PFSK-1 (cell line): ENCODE data around the gene CHID1.

ENCODE experiments used
- FOXP2 ChIP-seq: optimal IDR thresholded peaks from 2 replicates; pipeline ENCODE3; 2011; ENCODE audit warnings: borderline replicate concordance, control low read depth, inconsistent platforms; ENCODE audit not compliant: insufficient read depth; ENCODE audit errors: extremely low read length, extremely low read depth
- POLR2AphosphoS5 ChIP-seq: IDR thresholded peaks from 2 replicates; pipeline ENCODE4 v1.6.1; 2012; ENCODE audit warnings: low read depth, mild to moderate bottlenecking, control low read depth, low read length, moderate library complexity
- SIN3A ChIP-seq: IDR thresholded peaks from 2 replicates; pipeline ENCODE4 v1.6.1; 2012; ENCODE audit warnings: mild to moderate bottlenecking, low read length, moderate library complexity, borderline replicate concordance; ENCODE audit not compliant: insufficient read depth
- TAF1 ChIP-seq: IDR thresholded peaks from 2 replicates; pipeline ENCODE4 v1.6.1; 2012; ENCODE audit warnings: low read length, control low read depth, borderline replicate concordance; ENCODE audit not compliant: insufficient read depth
- TF ChIP-seq, protein P1 (sequence below), 2 experiments: IDR thresholded peaks; 2 replicates each; pipeline versions ENCODE4 v1.6.1 to v1.8.0; 2011 to 2012; ENCODE audit warnings: low read depth in 2 of 2, low read length in 2 of 2, control low read depth in 1 of 2, inconsistent platforms in 1 of 2, mild to moderate bottlenecking in 1 of 2, moderate library complexity in 1 of 2; ENCODE audit not compliant: insufficient read depth in 1 of 2

Gene CHID1

GRCh38 chr11:952406-953385 lies 42.1 kb upstream of the CHID1 start:
- TF ChIP-seq, protein P1, sequence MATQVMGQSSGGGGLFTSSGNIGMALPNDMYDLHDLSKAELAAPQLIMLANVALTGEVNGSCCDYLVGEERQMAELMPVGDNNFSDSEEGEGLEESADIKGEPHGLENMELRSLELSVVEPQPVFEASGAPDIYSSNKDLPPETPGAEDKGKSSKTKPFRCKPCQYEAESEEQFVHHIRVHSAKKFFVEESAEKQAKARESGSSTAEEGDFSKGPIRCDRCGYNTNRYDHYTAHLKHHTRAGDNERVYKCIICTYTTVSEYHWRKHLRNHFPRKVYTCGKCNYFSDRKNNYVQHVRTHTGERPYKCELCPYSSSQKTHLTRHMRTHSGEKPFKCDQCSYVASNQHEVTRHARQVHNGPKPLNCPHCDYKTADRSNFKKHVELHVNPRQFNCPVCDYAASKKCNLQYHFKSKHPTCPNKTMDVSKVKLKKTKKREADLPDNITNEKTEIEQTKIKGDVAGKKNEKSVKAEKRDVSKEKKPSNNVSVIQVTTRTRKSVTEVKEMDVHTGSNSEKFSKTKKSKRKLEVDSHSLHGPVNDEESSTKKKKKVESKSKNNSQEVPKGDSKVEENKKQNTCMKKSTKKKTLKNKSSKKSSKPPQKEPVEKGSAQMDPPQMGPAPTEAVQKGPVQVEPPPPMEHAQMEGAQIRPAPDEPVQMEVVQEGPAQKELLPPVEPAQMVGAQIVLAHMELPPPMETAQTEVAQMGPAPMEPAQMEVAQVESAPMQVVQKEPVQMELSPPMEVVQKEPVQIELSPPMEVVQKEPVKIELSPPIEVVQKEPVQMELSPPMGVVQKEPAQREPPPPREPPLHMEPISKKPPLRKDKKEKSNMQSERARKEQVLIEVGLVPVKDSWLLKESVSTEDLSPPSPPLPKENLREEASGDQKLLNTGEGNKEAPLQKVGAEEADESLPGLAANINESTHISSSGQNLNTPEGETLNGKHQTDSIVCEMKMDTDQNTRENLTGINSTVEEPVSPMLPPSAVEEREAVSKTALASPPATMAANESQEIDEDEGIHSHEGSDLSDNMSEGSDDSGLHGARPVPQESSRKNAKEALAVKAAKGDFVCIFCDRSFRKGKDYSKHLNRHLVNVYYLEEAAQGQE (IDR thresholded peaks at IDR 0.05; ENCODE audit: insufficient read depth in 1 of 2, low read depth in 2 of 2, low read length in 2 of 2) = no peak
- TF ChIP-seq POLR2AphosphoS5 (no peak), SIN3A (no peak), FOXP2 (no peak), TAF1 (no peak)

DNA sequence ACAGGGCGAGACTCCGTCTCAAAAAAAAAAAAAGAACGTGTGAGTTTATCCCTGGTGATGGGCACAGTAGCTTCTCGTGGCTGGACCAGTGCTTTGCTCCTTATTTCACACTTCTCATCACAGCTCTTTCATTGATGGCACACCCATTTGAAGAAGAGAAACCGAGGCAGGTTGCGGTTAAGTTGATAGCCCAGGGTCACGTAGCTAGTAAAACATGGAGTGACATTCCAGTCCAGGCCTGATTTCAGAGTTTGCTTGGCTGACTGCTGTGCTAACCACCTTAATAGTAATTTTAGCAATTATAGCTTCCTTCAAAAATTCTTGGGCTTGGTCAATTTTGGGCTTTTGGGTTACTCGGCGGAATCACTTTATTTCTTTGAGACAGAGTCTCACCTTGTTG lies 40.9 kb upstream of the CHID1 start:
- TF ChIP-seq, protein P1 (IDR thresholded peaks at IDR 0.05; ENCODE audit: insufficient read depth in 1 of 2, low read depth in 2 of 2, low read length in 2 of 2) = no peak
- TF ChIP-seq POLR2AphosphoS5 (no peak), TAF1 (no peak), SIN3A (no peak), FOXP2 (no peak)

DNA sequence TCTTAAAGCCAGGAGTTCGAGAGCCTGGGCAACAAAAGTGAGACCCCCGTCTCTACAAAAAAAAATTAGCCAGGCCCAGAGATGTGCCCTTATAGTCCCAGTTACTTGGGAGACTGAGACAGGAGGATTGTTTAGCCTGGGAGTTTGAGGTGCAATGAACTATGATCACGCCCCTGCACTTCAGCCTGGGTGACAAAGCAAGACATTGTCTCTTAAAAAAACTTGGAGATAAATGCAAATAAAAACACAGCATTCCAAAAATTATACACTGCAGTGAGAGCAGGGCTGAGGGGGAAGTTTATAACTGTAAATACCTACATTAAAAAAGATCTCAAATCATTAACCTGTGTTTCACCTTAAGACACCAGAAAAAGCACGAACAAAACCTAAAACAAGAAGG lies 37.1 kb upstream of the CHID1 start:
- TF ChIP-seq SIN3A (no peak), TAF1 (no peak), FOXP2 (no peak), POLR2AphosphoS5 (no peak)
- TF ChIP-seq, protein P1 (IDR thresholded peaks at IDR 0.05; ENCODE audit: insufficient read depth in 1 of 2, low read depth in 2 of 2, low read length in 2 of 2) = no peak

GRCh38 chr11:945986-946385 lies 35.4 kb upstream of the CHID1 start:
- TF ChIP-seq FOXP2 = no peak
- TF ChIP-seq TAF1 = no peak
- no peak for TF ChIP-seq POLR2AphosphoS5
- no peak for TF ChIP-seq SIN3A
- TF ChIP-seq, protein P1 (IDR thresholded peaks at IDR 0.05; ENCODE audit: insufficient read depth in 1 of 2, low read depth in 2 of 2, low read length in 2 of 2) = no peak
